Right atrium auricular region (tissue), 2 donors: ENCODE results near the gene C12orf50. TPM values are rescaled to one million over a fixed set of nuclear protein-coding genes. Genes with fewer than 3 reads are reported as not detected.
A peak's percentile ranks its signal among the peaks of the same experiment; 100 is the strongest.
"Not testable (repeated sequence)": the region's sequence is repeated elsewhere in the genome, so short reads cannot be mapped to it uniquely, and the experiment has no call there.

ENCODE experiments used
- DNase-seq: peaks from one replicate; pipeline ENCODE4 v3.0.0-alpha.2; 2019; ENCODE audit warnings: low spot score
- H3K27ac ChIP-seq, 2 donors: fragments of 200-600 bp; sonication (generic); 1 replicate in 1 of 2; 2 replicates in 1 of 2; pipeline ENCODE4 v1.5.1; 2016 to 2019
- H3K27me3 ChIP-seq, 2 donors: fragments of 200-600 bp; sonication (generic); one replicate each; pipeline versions ENCODE4 v1.5.1 to v1.6.0; 2017 to 2019
- H3K36me3 ChIP-seq: fragments of 200-600 bp; sonication (generic); one replicate; pipeline ENCODE4 v1.5.1; 2016
- H3K4me1 ChIP-seq, 2 donors: fragments of 200-600 bp; sonication (generic); one replicate each; pipeline versions ENCODE4 v1.5.1 to v1.6.0; 2017 to 2019
- H3K4me3 ChIP-seq, 2 donors: fragments of 200-600 bp; sonication (generic); 1 replicate in 1 of 2; 2 replicates in 1 of 2; pipeline ENCODE4 v1.5.1; 2017 to 2019; ENCODE audit warnings: mild to moderate bottlenecking in 1 of 2, moderate library complexity in 1 of 2
- H3K9me3 ChIP-seq, 2 donors: fragments of 200-600 bp; sonication (generic); one replicate each; pipeline ENCODE4 v1.5.1; 2019
- total RNA-seq, 2 donors: library from RNA; depleted of rRNA; stranded (reverse); fragments of >200 nt; gene quantifications; one replicate each; pipeline ENCODE4 v1.1.0, GENCODE V29; 2016
- TF ChIP-seq, protein P1 (sequence below), 2 donors: fragments of 200-600 bp; sonication (generic); IDR thresholded peaks; one replicate each; pipeline ENCODE4 v1.5.1; 2019; ENCODE audit warnings: antibody characterized with exemption in 2 of 2

The C12orf50 gene
- total RNA-seq, 2 donors from 2014 or later: not detected

DNA sequence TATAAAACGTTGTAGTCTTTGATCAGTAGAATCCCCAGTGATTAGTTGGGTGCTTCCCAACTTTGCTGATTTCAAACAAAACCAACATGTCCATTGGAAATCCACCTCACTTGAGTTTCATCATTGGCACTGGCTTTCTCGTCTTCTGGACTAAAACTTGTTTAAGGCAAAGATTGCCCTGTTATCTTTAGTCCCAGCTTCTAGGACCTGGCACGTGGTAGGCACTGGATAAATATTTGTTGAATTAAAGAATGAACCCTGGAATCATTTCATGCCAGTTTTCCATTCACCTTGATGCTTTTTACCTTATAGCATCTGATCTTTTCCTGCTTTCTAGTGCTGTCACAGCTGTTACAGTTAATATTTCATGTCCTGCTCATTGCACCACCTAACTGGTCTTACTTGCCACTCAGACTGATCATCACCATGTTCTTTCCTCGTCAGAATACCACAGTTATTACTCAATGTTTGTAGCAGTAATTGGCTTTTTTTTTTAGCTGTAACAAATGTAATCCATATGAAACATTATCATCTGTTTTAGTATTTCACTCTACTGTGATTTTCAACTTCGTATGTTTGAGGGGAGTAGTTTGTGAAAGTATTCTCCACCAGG is 7.3 kb upstream of the C12orf50 start:
- no peaks in the 10 kb centered on the region for H3K36me3 ChIP-seq
- no peak for DNase-seq
- H3K4me1 ChIP-seq: peaks cover 0 to 20% of the 10 kb centered on the region in 2 donors
- TF ChIP-seq, protein P1, sequence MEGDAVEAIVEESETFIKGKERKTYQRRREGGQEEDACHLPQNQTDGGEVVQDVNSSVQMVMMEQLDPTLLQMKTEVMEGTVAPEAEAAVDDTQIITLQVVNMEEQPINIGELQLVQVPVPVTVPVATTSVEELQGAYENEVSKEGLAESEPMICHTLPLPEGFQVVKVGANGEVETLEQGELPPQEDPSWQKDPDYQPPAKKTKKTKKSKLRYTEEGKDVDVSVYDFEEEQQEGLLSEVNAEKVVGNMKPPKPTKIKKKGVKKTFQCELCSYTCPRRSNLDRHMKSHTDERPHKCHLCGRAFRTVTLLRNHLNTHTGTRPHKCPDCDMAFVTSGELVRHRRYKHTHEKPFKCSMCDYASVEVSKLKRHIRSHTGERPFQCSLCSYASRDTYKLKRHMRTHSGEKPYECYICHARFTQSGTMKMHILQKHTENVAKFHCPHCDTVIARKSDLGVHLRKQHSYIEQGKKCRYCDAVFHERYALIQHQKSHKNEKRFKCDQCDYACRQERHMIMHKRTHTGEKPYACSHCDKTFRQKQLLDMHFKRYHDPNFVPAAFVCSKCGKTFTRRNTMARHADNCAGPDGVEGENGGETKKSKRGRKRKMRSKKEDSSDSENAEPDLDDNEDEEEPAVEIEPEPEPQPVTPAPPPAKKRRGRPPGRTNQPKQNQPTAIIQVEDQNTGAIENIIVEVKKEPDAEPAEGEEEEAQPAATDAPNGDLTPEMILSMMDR (IDR thresholded peaks at IDR 0.05): no peak
- H3K27me3 ChIP-seq: no peaks in the 10 kb centered on the region
- H3K9me3 ChIP-seq: no peaks in the 10 kb centered on the region
- peak overlapping the region; percentile 57 to 83 for H3K4me3 ChIP-seq
- no peak overlapping the region for H3K27ac ChIP-seq

DNA sequence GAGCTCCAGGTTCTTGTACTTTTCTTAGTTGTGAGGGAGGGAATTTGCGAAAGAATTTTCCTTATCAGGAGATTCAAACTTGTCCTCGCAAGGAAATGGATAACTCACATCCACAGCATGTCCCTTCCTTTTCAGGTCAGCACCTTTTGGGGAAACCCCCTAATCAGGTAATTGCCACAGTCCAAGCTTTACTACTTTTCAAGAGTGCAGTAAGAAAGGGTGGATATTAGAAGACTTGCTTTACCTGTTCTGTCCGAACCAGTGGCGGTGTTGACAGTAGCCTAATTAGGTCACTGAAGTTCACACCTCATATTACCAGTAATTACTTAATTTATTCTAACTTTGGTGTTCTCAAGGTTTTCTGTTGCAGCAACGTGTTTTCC is 6.7 kb upstream of the C12orf50 start:
- Histone ChIP-seq H3K36me3 (no peaks in the 10 kb centered on the region), H3K9me3 (no peaks in the 10 kb centered on the region), H3K4me1 (peaks cover 0 to 20% of the 10 kb centered on the region in 2 donors), H3K27ac (peak overlapping the region; percentile 81 to 82), H3K27me3 (no peaks in the 10 kb centered on the region), H3K4me3 (peak overlapping the region; percentile 57 to 83)
- TF ChIP-seq, protein P1 (IDR thresholded peaks at IDR 0.05): no peak
- no peak for DNase-seq

DNA sequence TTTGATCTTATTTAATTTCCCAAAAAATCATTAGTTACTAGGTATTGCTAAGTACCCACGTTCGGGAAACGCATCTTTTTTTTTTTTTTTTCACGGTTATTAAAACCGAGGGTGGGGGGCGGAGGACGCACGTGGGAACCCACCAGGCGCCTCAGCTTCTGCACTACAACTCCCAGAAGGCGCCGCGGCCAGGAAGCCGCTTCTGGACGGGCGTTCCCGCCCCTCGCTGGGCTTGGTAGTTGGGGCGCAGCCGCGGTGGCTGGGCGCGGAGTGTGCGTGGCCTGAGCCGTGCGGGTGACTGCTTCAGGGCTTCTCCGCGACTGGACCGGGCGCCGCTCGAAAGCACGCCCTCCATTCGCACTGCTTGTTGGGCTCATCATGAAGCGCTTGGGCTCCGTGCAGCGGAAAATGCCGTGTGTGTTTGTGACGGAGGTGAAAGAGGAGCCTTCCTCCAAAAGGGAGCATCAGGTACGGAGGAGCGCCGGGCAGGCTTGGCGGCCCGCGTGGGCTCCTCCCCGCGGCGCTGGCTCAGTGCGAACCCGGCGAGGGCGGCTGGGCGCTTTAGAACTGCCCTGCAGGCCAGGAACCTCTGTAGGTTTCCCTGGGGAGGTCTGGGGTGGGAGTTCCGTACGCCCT is 6.2 kb upstream of the C12orf50 start:
- DNase-seq: peak; percentile 91
- TF ChIP-seq, protein P1 (IDR thresholded peaks at IDR 0.05): peak in 1 of 2 donors; percentile 16
- H3K27me3 ChIP-seq: no peaks in the 10 kb centered on the region
- H3K27ac ChIP-seq: peak overlapping the region; percentile 81 to 82
- no peaks in the 10 kb centered on the region for H3K9me3 ChIP-seq
- peaks cover 0 to 20% of the 10 kb centered on the region in 2 donors for H3K4me1 ChIP-seq
- H3K4me3 ChIP-seq: peak overlapping the region; percentile 57 to 83
- no peaks in the 10 kb centered on the region for H3K36me3 ChIP-seq

DNA sequence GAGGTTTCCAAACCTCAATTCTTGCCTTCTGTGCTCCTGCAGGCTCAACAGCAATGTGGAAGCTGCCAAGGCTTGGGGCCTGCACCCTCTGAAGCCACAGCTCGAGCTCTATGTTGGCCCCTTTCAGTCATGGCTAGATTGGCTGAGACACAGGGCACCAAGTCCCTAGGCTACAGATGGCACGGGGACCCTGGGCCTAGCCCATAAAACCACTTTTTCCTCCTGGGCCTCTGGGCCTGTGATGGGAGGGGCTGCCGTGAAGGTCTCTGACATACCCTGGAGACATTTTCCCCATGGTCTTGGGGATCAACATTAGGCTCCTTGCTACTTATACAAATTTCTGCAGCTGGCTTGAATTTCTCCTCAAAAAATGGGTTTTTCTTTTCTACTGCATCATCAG is 2.0 kb upstream of the C12orf50 start:
- not testable (repeated sequence) for H3K9me3 ChIP-seq, DNase-seq, H3K27ac ChIP-seq, H3K4me3 ChIP-seq, H3K27me3 ChIP-seq, H3K36me3 ChIP-seq
- H3K4me1 ChIP-seq: peaks cover 0 to 12% of the 10 kb centered on the region in 2 donors

DNA sequence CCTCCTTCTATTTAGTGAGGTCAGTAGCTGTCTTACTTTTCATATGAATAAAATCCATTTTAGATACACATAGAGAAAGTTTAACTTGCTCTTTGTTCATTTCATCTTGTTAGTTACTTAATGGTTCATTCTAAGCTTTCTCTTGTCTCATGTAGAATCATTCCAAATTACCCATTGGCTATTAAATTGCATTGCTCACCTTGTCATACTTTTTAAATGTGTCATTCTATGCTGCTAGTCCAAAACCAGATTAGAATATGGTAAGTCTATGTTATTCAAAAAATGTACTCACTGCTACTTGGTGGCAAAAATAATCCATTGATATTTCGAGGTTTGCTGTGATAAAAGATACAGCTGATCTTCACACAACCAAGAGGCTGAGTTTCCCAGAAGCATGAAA is 3.0 kb downstream of the C12orf50 start:
- H3K4me1 ChIP-seq: no peaks in the 10 kb centered on the region
- H3K4me3 ChIP-seq: no peak overlapping the region
- no peak overlapping the region for H3K27ac ChIP-seq
- TF ChIP-seq, protein P1 (IDR thresholded peaks at IDR 0.05): no peak
- no peaks in the 10 kb centered on the region for H3K27me3 ChIP-seq
- DNase-seq: no peak
- no peaks in the 10 kb centered on the region for H3K9me3 ChIP-seq
- H3K36me3 ChIP-seq: no peaks in the 10 kb centered on the region

DNA sequence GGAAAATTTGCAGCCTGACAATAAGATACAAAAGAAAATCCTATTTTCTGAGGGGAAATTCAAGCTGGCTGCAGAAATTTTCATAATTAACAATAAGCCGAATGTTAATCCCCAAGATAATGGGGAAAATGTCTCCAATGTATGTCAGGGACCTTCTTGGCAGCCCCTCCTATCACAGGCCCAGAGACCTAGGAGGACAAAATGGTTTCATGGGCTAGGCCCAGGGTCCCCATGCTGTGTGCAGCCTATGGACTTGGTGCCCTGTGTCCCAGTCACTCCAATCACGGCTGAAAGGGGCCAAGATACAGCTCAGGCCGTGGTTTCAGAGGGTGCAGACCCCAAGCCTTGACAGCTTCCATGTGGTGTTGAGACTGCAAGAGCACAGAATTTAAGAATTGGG is 11.2 kb downstream of the C12orf50 start:
- no peaks in the 10 kb centered on the region for H3K4me1 ChIP-seq
- no peak for DNase-seq

More for the DNA sequence above, 11.2 kb downstream of the C12orf50 start:
- Histone ChIP-seq H3K4me3 (no peak overlapping the region), H3K36me3 (no peaks in the 10 kb centered on the region), H3K27ac (no peak overlapping the region), H3K27me3 (no peaks in the 10 kb centered on the region), H3K9me3 (no peaks in the 10 kb centered on the region)
- TF ChIP-seq, protein P1 (IDR thresholded peaks at IDR 0.05): no peak
